ENCODE data around the gene E2F4. TPM values are rescaled to one million over a fixed set of nuclear protein-coding genes. Genes with fewer than 3 reads are reported as not detected.

The E2F4 gene
- total RNA-seq, 1 experiment from 2014 or later, result 106 TPM

Other genes starting within 250 kb of the E2F4 start
- 0.44 and 1.0 TPM in 2 replicates for gene CES3, start 230.9 kb upstream of the E2F4 start, total RNA-seq (2014; rRNA removed; shearing (Covaris generic))
- gene CES4A, start 203.6 kb upstream of the E2F4 start, total RNA-seq (2014; rRNA removed; shearing (Covaris generic)), result not detected in 2 replicates
- 86.5 and 111 TPM in 2 replicates for gene CBFB, start 163.0 kb upstream of the E2F4 start, total RNA-seq (2014; rRNA removed; shearing (Covaris generic))
- gene PHAF1, start 82.2 kb upstream of the E2F4 start, total RNA-seq (2014; rRNA removed; shearing (Covaris generic)), result 16.0 and 18.7 TPM in 2 replicates
- gene B3GNT9, start 41.2 kb upstream of the E2F4 start, total RNA-seq (2014; rRNA removed; shearing (Covaris generic)), result 43.9 and 82.1 TPM in 2 replicates
- gene TRADD, start 32.2 kb upstream of the E2F4 start, total RNA-seq (2014; rRNA removed; shearing (Covaris generic)), result 33.3 and 44.0 TPM in 2 replicates
- gene FBXL8, start 32.2 kb upstream of the E2F4 start, total RNA-seq (2014; rRNA removed; shearing (Covaris generic)), result 6.2 and 8.6 TPM in 2 replicates
- 0.49 and 4.1 TPM in 2 replicates for gene HSF4, start 27.4 kb upstream of the E2F4 start, total RNA-seq (2014; rRNA removed; shearing (Covaris generic))
- gene NOL3, start 21.6 kb upstream of the E2F4 start, total RNA-seq (2014; rRNA removed; shearing (Covaris generic)), result 29.1 and 58.9 TPM in 2 replicates
- gene MATCAP1, start 8.2 kb upstream of the E2F4 start, total RNA-seq (2014; rRNA removed; shearing (Covaris generic)), result 7.7 and 13.7 TPM in 2 replicates
- 0.54 and 1.4 TPM in 2 replicates for gene EXOC3L1, start 2.0 kb upstream of the E2F4 start, total RNA-seq (2014; rRNA removed; shearing (Covaris generic))
- gene ELMO3, start 7.0 kb downstream of the E2F4 start, total RNA-seq (2014; rRNA removed; shearing (Covaris generic)), result 0.62 and 1.2 TPM in 2 replicates
- gene TMEM208, start 35.0 kb downstream of the E2F4 start, total RNA-seq (2014; rRNA removed; shearing (Covaris generic)), result 44.2 and 44.7 TPM in 2 replicates
- gene FHOD1, start 55.3 kb downstream of the E2F4 start, total RNA-seq (2014; rRNA removed; shearing (Covaris generic)), result 11.8 and 26.0 TPM in 2 replicates
- 0.62 and 1.3 TPM in 2 replicates for gene SLC9A5, start 56.8 kb downstream of the E2F4 start, total RNA-seq (2014; rRNA removed; shearing (Covaris generic))
- 2.2 and 2.5 TPM in 2 replicates for gene PLEKHG4, start 87.4 kb downstream of the E2F4 start, total RNA-seq (2014; rRNA removed; shearing (Covaris generic))
- 0.84 and 1.6 TPM in 2 replicates for gene KCTD19, start 134.6 kb downstream of the E2F4 start, total RNA-seq (2014; rRNA removed; shearing (Covaris generic))
- gene LRRC36, start 134.7 kb downstream of the E2F4 start, total RNA-seq (2014; rRNA removed; shearing (Covaris generic)), result 0.34 and 0.99 TPM in 2 replicates
- gene TPPP3, start 201.3 kb downstream of the E2F4 start, total RNA-seq (2014; rRNA removed; shearing (Covaris generic)), result 0.47 and 0.69 TPM in 2 replicates
- gene ZDHHC1, start 224.3 kb downstream of the E2F4 start, total RNA-seq (2014; rRNA removed; shearing (Covaris generic)), result 2.0 and 2.3 TPM in 2 replicates
- 0.25 and 0.30 TPM in 2 replicates for gene HSD11B2, start 239.0 kb downstream of the E2F4 start, total RNA-seq (2014; rRNA removed; shearing (Covaris generic))

Data from M059J (cell line).